CD4-positive, CD25-positive, alpha-beta regulatory T cell (primary cell): ENCODE measurements around the gene SHROOM1. TPM values are rescaled to one million over a fixed set of nuclear protein-coding genes. Genes with fewer than 3 reads are reported as not detected.
"Not testable (repeated sequence)": the region's sequence is repeated elsewhere in the genome, so short reads cannot be mapped to it uniquely, and the experiment has no call there.

Experiments
- ATAC-seq, 2 donors: fragments of 150-1000 bp; cut with Tn5 transposase; one replicate each; pipeline ENCODE4 v1.10.0; 2021; ENCODE audit warnings: low read depth in 2 of 2, moderate number of reproducible peaks in 2 of 2, moderate library complexity in 1 of 2
- DNase-seq, 3 donors: peaks; one replicate each; pipeline versions ENCODE4 v3.0.0 to v3.0.0-alpha.2; 2012 to 2022; ENCODE audit warnings: mixed read lengths in 1 of 3
- H3K27ac ChIP-seq: one replicate; pipeline ENCODE4 v1.7.0; 2013; ENCODE audit warnings: mild to moderate bottlenecking, low read length; ENCODE audit not compliant: insufficient read depth, poor library complexity, severe bottlenecking
- H3K27me3 ChIP-seq: one replicate; pipeline ENCODE4 v1.7.0; 2013; ENCODE audit warnings: low read length; ENCODE audit not compliant: control insufficient read depth, insufficient read depth
- H3K36me3 ChIP-seq: one replicate; pipeline ENCODE4 v1.7.0; 2013; ENCODE audit warnings: mild to moderate bottlenecking, low read length, moderate library complexity; ENCODE audit not compliant: control insufficient read depth, insufficient read depth
- H3K4me1 ChIP-seq: 2 replicates; pipeline ENCODE4 v1.7.0; 2013; ENCODE audit warnings: mild to moderate bottlenecking, low read length; ENCODE audit not compliant: insufficient read depth, control insufficient read depth, poor library complexity, severe bottlenecking
- H3K4me3 ChIP-seq: one replicate; pipeline ENCODE4 v1.7.0; 2013; ENCODE audit warnings: low read depth, mild to moderate bottlenecking, low read length, moderate library complexity
- H3K9me3 ChIP-seq, 2 experiments: 1 replicate in 1 of 2; 2 replicates in 1 of 2; pipeline ENCODE4 v1.7.0; 2013; ENCODE audit warnings: low read length in 2 of 2, mild to moderate bottlenecking in 1 of 2, moderate library complexity in 1 of 2; ENCODE audit not compliant: control insufficient read depth in 2 of 2
- H3K27ac Mint-ChIP-seq, 3 donors: one replicate each; pipeline ENCODE4 v1.8.0; 2020 to 2022; ENCODE audit warnings: mild to moderate bottlenecking in 3 of 3, mixed read lengths in 3 of 3, moderate library complexity in 2 of 3
- H3K27me3 Mint-ChIP-seq: one replicate; pipeline ENCODE4 v1.8.0; 2022; ENCODE audit warnings: mild to moderate bottlenecking, mixed read lengths
- H3K36me3 Mint-ChIP-seq: one replicate; pipeline ENCODE4 v1.8.0; 2020; ENCODE audit warnings: mixed read lengths
- H3K4me1 Mint-ChIP-seq, 4 donors: one replicate each; pipeline ENCODE4 v1.8.0; 2020 to 2022; ENCODE audit warnings: mixed read lengths in 4 of 4, mild to moderate bottlenecking in 1 of 4
- H3K4me3 Mint-ChIP-seq, 4 donors: one replicate each; pipeline ENCODE4 v1.8.0; 2020 to 2022; ENCODE audit warnings: mild to moderate bottlenecking in 4 of 4, mixed read lengths in 4 of 4, moderate library complexity in 3 of 4
- H3K9me3 Mint-ChIP-seq, 7 donors: one replicate each; pipeline ENCODE4 v1.8.0; 2020 to 2022; ENCODE audit warnings: mixed read lengths in 7 of 7, mild to moderate bottlenecking in 3 of 7, moderate library complexity in 2 of 7
- polyA plus RNA-seq, 4 donors: library from polyadenylated mRNA; unstranded; fragments of 300-500 nt; fragmentation: Illumina TruSeq; gene quantifications; one replicate each; pipeline ENCODE4 v1.2.3, GENCODE V29; 2021
- total RNA-seq: library from RNA; stranded (reverse); gene quantifications from one replicate; pipeline ENCODE4 v1.2.3, GENCODE V29; 2022

The SHROOM1 gene
- total and polyA plus RNA-seq, 5 donors from 2014 or later: 0.12 TPM; not detected in 4

DNA sequence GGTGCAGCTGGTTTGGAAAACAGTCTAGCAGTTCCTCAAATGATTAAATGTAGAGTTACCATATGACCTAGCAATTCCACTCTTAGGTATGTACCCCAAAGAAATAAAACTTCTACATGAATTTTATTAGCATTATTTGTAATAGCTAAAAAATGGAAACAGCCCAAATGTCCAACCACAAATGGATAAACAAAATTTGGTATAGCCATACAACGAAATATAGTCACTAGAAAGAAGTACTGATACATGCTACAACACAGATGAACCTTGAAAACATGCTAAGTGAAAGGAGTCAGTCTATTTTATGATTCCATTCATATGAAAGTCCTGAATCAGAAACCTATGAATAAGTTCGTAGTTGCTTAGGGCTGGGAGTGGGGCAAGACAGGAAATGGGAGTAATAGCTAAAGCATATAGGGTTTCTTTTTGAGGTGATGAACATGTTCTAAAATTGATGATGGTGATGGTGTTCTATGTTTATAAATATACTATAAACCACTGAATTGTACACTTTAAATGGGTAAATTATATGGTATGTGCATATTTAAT, 29.5 kb upstream of the SHROOM1 start:
- Histone ChIP-seq H3K9me3 (no peaks in the 10 kb centered on the region), H3K36me3 (no peaks in the 10 kb centered on the region), H3K4me1 (no peaks in the 10 kb centered on the region), H3K27me3 (peaks cover 7% of the 10 kb centered on the region), H3K27ac (no peak overlapping the region), H3K4me3 (no peak overlapping the region)
- Mint-ChIP-seq H3K4me1 (peaks cover 0 to 4% (median 0%) of the 10 kb centered on the region in 4 donors), H3K27ac (peak overlapping the region in 1 of 3 donors; percentile 48), H3K36me3 (no peaks in the 10 kb centered on the region), H3K9me3 (no peaks in the 10 kb centered on the region), H3K27me3 (peaks cover 25% of the 10 kb centered on the region), H3K4me3 (no peak overlapping the region)
- no peak for DNase-seq
- no peak for ATAC-seq

- no peak overlapping the region for H3K4me3 Mint-ChIP-seq
- no peak for DNase-seq
- no peak for ATAC-seq
These were observed 25.6 kb upstream of the SHROOM1 start for GRCh38 chr5:132856011-132856410.

GRCh38 chr5:132854992-132855391, 24.5 kb upstream of the SHROOM1 start:
- H3K4me1 Mint-ChIP-seq, H3K36me3 Mint-ChIP-seq, H3K9me3 Mint-ChIP-seq, H3K9me3 ChIP-seq, H3K4me3 Mint-ChIP-seq, ATAC-seq, H3K4me3 ChIP-seq, DNase-seq, H3K27ac ChIP-seq, H3K27me3 ChIP-seq, H3K36me3 ChIP-seq, H3K27ac Mint-ChIP-seq, H3K4me1 ChIP-seq: not testable (repeated sequence)
- peaks cover 21% of the 10 kb centered on the region for H3K27me3 Mint-ChIP-seq

More at GRCh38 chr5:132856011-132856410, 25.6 kb upstream of the SHROOM1 start:
- Mint-ChIP-seq H3K27ac (no peak overlapping the region), H3K36me3 (no peaks in the 10 kb centered on the region), H3K9me3 (peaks cover 0 to 1% (median 0%) of the 10 kb centered on the region in 7 donors), H3K27me3 (peaks cover 23% of the 10 kb centered on the region), H3K4me1 (no peaks in the 10 kb centered on the region)
- no peak overlapping the region for H3K27ac ChIP-seq
- no peaks in the 10 kb centered on the region for H3K9me3 ChIP-seq
- no peaks in the 10 kb centered on the region for H3K36me3 ChIP-seq
- no peak overlapping the region for H3K4me3 ChIP-seq
- H3K4me1 ChIP-seq: no peaks in the 10 kb centered on the region
- peaks cover 4% of the 10 kb centered on the region for H3K27me3 ChIP-seq

DNA sequence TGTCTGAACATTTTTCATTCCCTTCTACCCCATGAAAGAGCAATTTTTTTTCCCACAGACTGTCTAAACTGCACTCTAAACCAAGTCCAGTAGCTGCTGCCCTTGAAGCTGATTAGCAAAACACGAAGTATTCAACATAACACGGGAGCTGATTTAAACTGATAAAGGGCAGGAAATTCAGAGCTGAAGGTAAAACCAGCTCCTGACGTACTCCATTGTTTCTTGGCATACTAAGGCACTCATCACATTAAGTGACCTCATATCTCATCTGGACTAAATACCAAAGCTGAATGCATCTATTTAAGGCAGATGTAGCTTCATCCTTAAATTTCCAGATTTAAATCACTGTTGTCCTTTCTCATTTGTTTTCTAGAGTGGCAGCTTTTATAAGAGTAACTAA, 23.9 kb upstream of the SHROOM1 start:
- no peaks in the 10 kb centered on the region for H3K9me3 ChIP-seq
- peaks cover 21% of the 10 kb centered on the region for H3K27me3 Mint-ChIP-seq
- no peak overlapping the region for H3K27ac ChIP-seq
- no peaks in the 10 kb centered on the region for H3K36me3 Mint-ChIP-seq
- no peak overlapping the region for H3K27ac Mint-ChIP-seq
- ATAC-seq: no peak
- no peak overlapping the region for H3K4me3 ChIP-seq
- H3K27me3 ChIP-seq: peaks cover 2% of the 10 kb centered on the region
- DNase-seq: no peak
- no peaks in the 10 kb centered on the region for H3K36me3 ChIP-seq
- H3K4me1 ChIP-seq: no peaks in the 10 kb centered on the region
- peaks cover 0 to 1% (median 0%) of the 10 kb centered on the region in 7 donors for H3K9me3 Mint-ChIP-seq
- no peak overlapping the region for H3K4me3 Mint-ChIP-seq
- no peaks in the 10 kb centered on the region for H3K4me1 Mint-ChIP-seq

DNA sequence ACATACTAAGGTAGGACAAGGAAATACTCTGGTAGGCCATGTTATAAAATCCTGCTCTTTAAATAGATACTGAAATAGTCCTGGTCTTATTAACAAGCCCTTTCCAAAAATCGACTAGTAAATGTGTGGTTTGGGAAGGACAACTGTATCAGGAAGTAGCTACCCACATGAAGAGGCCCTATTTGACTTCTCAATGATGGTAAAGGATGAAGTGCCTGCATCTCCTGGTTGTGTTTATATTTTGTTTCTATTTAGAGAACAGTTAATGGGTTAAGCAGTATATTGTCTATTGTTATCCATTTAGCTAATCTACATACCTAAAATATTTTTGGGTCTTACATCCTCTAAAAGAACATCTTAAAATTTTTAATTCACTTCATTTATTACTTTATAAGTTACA, 23.3 kb upstream of the SHROOM1 start:
- Mint-ChIP-seq H3K27me3 (peaks cover 21% of the 10 kb centered on the region), H3K4me3 (no peak overlapping the region), H3K4me1 (no peaks in the 10 kb centered on the region), H3K9me3 (peaks cover 0 to 1% (median 0%) of the 10 kb centered on the region in 7 donors), H3K27ac (no peak overlapping the region), H3K36me3 (no peaks in the 10 kb centered on the region)
- H3K4me1 ChIP-seq: no peaks in the 10 kb centered on the region
- DNase-seq (no peak), ATAC-seq (no peak)
- no peaks in the 10 kb centered on the region for H3K9me3 ChIP-seq
- H3K4me3 ChIP-seq: no peak overlapping the region
- peaks cover 2% of the 10 kb centered on the region for H3K27me3 ChIP-seq
- no peaks in the 10 kb centered on the region for H3K36me3 ChIP-seq
- no peak overlapping the region for H3K27ac ChIP-seq

- Histone ChIP-seq H3K27ac (no peak overlapping the region), H3K4me1 (no peaks in the 10 kb centered on the region), H3K36me3 (no peaks in the 10 kb centered on the region), H3K9me3 (no peaks in the 10 kb centered on the region), H3K4me3 (no peak overlapping the region), H3K27me3 (peaks cover 2% of the 10 kb centered on the region)
- DNase-seq (no peak), ATAC-seq (no peak)
- Mint-ChIP-seq H3K9me3 (peaks cover 0 to 1% (median 0%) of the 10 kb centered on the region in 7 donors), H3K27ac (no peak overlapping the region), H3K4me3 (no peak overlapping the region), H3K36me3 (no peaks in the 10 kb centered on the region), H3K27me3 (peaks cover 22% of the 10 kb centered on the region), H3K4me1 (no peaks in the 10 kb centered on the region)
These were observed 22.9 kb upstream of the SHROOM1 start for GRCh38 chr5:132853323-132853722.

- peaks cover 2% of the 10 kb centered on the region for H3K27me3 ChIP-seq
- no peak for ATAC-seq
- H3K9me3 ChIP-seq: no peaks in the 10 kb centered on the region
- Mint-ChIP-seq H3K9me3 (peaks cover 0 to 3% (median 0%) of the 10 kb centered on the region in 7 donors), H3K4me3 (peak overlapping the region in 1 of 4 donors; percentile 53), H3K27ac (no peak overlapping the region), H3K27me3 (peaks cover 24% of the 10 kb centered on the region), H3K4me1 (no peaks in the 10 kb centered on the region), H3K36me3 (no peaks in the 10 kb centered on the region)
- no peaks in the 10 kb centered on the region for H3K36me3 ChIP-seq
- no peak for DNase-seq
- H3K4me3 ChIP-seq: no peak overlapping the region
- no peak overlapping the region for H3K27ac ChIP-seq
- H3K4me1 ChIP-seq: no peaks in the 10 kb centered on the region
These were observed 19.6 kb upstream of the SHROOM1 start for GRCh38 chr5:132850066-132850465.

DNA sequence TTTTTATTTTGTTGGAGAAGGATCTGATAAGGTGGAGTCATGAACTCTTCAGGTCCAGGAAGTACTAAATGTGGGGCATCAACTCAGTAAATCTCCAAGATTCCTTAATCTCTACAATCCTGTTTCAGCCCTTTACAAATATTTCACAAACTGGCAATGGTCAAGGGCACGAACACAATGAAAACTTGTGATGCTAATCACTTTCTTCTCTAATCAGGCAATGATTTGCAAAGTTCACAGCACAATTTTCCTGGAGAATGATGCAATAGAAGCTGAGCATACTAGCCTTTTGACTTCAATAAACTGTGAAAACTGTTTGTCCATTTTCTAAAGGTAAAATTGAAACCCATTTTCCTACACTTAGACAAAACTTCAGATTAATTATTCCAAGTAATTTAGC, 18.9 kb upstream of the SHROOM1 start:
- H3K27me3 Mint-ChIP-seq: peaks cover 22% of the 10 kb centered on the region
- Histone ChIP-seq H3K4me1 (no peaks in the 10 kb centered on the region), H3K4me3 (no peak overlapping the region), H3K27me3 (peaks cover 2% of the 10 kb centered on the region), H3K9me3 (no peaks in the 10 kb centered on the region), H3K27ac (no peak overlapping the region), H3K36me3 (no peaks in the 10 kb centered on the region)
- DNase-seq: no peak
- no peak overlapping the region for H3K27ac Mint-ChIP-seq
- ATAC-seq: no peak
- H3K4me1 Mint-ChIP-seq: no peaks in the 10 kb centered on the region
- H3K4me3 Mint-ChIP-seq: no peak overlapping the region
- no peaks in the 10 kb centered on the region for H3K36me3 Mint-ChIP-seq
- H3K9me3 Mint-ChIP-seq: peaks cover 0 to 3% (median 0%) of the 10 kb centered on the region in 7 donors
